ENCODE measurements around the gene PRKD1. TPM values are rescaled to one million over a fixed set of nuclear protein-coding genes. Genes with fewer than 3 reads are reported as not detected.

PRKD1 gene
- total and polyA plus RNA-seq, 10 of the 15 experiments (the other 5 are each of a cell fraction or from before 2014, with no cell fraction given), result 0.02 to 0.56 TPM; not detected in 8

GRCh38 chr14:29738950-29739349 is 188.7 kb downstream of the PRKD1 start:
- DNase-seq (ENCODE audit: low read depth, low spot score) (no peak), FAIRE-seq (no peak), ATAC-seq (no peak)
- Histone ChIP-seq H3K27ac (ENCODE audit: control insufficient read depth, insufficient read depth) (no peak overlapping the region), H3K4me2 (ENCODE audit: control insufficient read depth, insufficient read depth) (no peak overlapping the region), H3K79me2 (ENCODE audit: control insufficient read depth, insufficient read depth, low read length) (no peaks in the 10 kb centered on the region), H3K4me3 (no peak overlapping the region), H3K4me1 (ENCODE audit: control insufficient read depth, insufficient read depth, low read length) (no peaks in the 10 kb centered on the region), H3K9ac (ENCODE audit: control insufficient read depth, insufficient read depth, low read length) (no peak overlapping the region), H3K36me3 (ENCODE audit: control insufficient read depth in 2 of 2, insufficient read depth in 2 of 2, low read length in 1 of 2) (no peaks in the 10 kb centered on the region), H3K9me3 (replicated peaks; ENCODE audit: control insufficient read depth, insufficient read depth, low read length) (no peaks in the 10 kb centered on the region), H2AFZ (ENCODE audit: control insufficient read depth, low read depth, low read length) (no peak overlapping the region), H3K27me3 (replicated peaks in 1 of 2; ENCODE audit: control insufficient read depth in 2 of 2, insufficient read depth in 2 of 2, low read length in 1 of 2) (no peaks in the 10 kb centered on the region), H4K20me1 (ENCODE audit: control insufficient read depth, insufficient read depth) (no peaks in the 10 kb centered on the region)
- ChIA-PET POLR2A (no interaction called here), CTCF (no interaction called here), SMC1A (ENCODE audit: uncharacterized antibody, unreplicated experiment) (interaction anchor here (1.0 kb wide), 1 partner anchor 9 kb away, joined by 3 read pairs; no protein-coding TSS in a partner anchor), RAD21 (ENCODE audit: unreplicated experiment) (no interaction called here)
- in situ Hi-C loops (cut with MboI), result no loop called here
- WGBS (ENCODE audit: insufficient coverage, insufficient replicate concordance, low lambda C conversion rate, missing lambda C conversion rate), result 63% methylated on average over 1 of the region's 1 CpG
- no TSS peak for BruUV-seq (replicated peaks)
- TF ChIP-seq ZBTB33 (IDR thresholded peaks at IDR 0.05) (no peak), NRF1 (conservative IDR thresholded peaks at IDR 0.05; ENCODE audit: low read depth, low read length) (no peak), IRF5 (IDR thresholded peaks at IDR 0.05; ENCODE audit: borderline replicate concordance) (no peak), MYB (IDR thresholded peaks at IDR 0.05; ENCODE audit: borderline replicate concordance, low read depth, low read length) (no peak), NR2C1 (IDR thresholded peaks at IDR 0.05) (no peak), SP1 (IDR thresholded peaks at IDR 0.05; ENCODE audit: low read depth, low read length) (no peak), ZNF622 (IDR thresholded peaks at IDR 0.05) (no peak), JUND (IDR thresholded peaks at IDR 0.05; ENCODE audit: low read depth, low read length) (no peak), TAF1 (IDR thresholded peaks at IDR 0.05; ENCODE audit: borderline replicate concordance, low read depth, low read length) (no peak), BCLAF1 (IDR thresholded peaks at IDR 0.05) (no peak), RB1 (IDR thresholded peaks at IDR 0.05; ENCODE audit: borderline replicate concordance) (no peak), MXI1 (IDR thresholded peaks at IDR 0.05; ENCODE audit: low read depth, low read length) (no peak), RAD51 (IDR thresholded peaks at IDR 0.05) (no peak), E2F8 (IDR thresholded peaks at IDR 0.05; ENCODE audit: low read depth, partially characterized antibody) (no peak), MTA2 (IDR thresholded peaks at IDR 0.05; ENCODE audit: low read depth) (no peak)
- intact Hi-C loops (cut with micrococcal nuclease; ENCODE audit: unreplicated experiment), result no loop called here
